WI38 (cell line): ENCODE results near the gene SUCNR1.
"Not testable (repeated sequence)": the region's sequence is repeated elsewhere in the genome, so short reads cannot be mapped to it uniquely, and the experiment has no call there.

Experiments
- H3K4me3 ChIP-seq: 2 replicates; pipeline ENCODE4 v1.5.1; 2011; ENCODE audit warnings: low read depth, mild to moderate bottlenecking, control low read depth, low read length
- CTCF ChIP-seq: IDR thresholded peaks from 2 replicates; pipeline ENCODE4 v1.5.1; 2012; ENCODE audit warnings: low read depth, mild to moderate bottlenecking, control low read depth, low read length

Gene SUCNR1

GRCh38 chr3:151841801-151842200 lies 31.6 kb upstream of the SUCNR1 start:
- H3K4me3 ChIP-seq = no peak overlapping the region
- no peak for TF ChIP-seq CTCF

DNA sequence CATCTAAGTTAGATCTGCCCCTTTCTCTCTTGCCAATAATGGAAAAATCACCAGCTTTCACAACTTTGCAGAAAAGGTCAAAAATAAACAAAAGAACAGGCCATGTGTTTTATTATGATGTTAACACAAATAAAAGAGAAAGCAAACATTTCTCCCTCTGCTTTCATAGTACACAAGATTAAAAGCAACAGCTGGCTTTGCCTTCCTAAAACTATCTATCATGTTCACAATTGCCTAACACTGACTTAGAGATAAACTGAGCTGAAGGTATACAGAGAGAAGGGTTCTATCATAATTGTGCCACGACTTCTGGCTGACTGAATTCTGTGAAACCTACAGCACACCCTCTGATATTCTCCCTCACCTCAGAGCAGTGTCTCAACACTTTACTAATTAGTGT lies 30.2 kb upstream of the SUCNR1 start:
- TF ChIP-seq CTCF = no peak
- H3K4me3 ChIP-seq = no peak overlapping the region

- H3K4me3 ChIP-seq = no peak overlapping the region
- no peak for TF ChIP-seq CTCF
These were observed 28.0 kb upstream of the SUCNR1 start for GRCh38 chr3:151845306-151845905.

- not testable (repeated sequence) for H3K4me3 ChIP-seq
These were observed 23.4 kb upstream of the SUCNR1 start for GRCh38 chr3:151850065-151850464.

DNA sequence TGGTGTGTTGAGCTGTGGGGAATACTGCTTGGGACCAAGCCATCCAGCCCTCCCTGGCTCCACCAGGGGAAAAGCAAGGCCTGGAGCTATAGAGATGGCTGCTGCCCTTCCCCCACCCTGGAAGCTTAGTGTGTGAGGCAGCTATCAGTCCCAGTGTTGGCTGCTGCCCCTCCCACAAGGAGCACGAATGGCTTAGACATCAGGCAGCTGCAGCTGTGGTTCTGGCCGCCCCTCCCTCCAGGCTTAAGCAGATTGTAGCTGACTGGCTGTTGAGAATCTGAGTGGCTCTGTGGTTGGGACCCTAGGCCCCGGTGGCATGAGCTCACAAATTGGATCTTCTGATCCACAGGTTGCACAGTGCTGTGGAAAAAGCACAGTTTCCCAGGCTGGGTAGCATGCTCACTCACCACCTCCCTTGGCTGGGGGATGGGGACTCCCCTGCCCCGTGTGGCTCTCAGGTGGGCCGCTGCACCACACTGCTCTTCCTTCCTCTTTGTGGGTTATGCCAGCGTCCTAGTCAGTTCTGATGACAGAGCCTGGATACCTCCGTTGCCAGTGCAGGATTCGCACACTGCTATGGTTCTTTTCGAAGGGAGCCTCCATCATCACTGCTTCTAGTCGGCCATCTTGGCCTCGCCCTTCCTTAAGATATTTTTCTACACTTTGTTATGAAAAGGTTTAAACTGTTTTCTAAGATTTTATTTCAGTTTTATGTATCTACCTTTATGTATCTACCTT lies 21.2 kb upstream of the SUCNR1 start:
- no peak overlapping the region for H3K4me3 ChIP-seq
- TF ChIP-seq CTCF = no peak

DNA sequence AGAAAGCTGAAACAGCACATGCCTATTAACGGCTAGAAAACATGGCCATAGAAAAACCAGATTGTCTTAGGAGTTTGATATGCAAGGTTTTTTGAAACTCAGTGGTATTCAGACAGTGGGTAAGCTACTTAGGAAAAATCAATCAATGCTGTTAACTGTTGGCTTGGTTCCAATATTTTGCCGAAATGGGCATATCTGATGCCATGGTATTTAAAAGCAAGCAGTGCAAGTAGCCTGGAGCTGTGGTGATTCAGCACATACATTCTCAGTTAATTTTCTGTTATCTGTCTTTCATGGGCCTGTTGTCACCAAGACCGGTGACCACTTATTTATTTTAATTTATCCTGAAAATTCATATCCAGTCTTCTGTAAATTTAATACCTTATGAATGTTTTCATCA lies 17.3 kb upstream of the SUCNR1 start:
- no peak for TF ChIP-seq CTCF
- H3K4me3 ChIP-seq = no peak overlapping the region

DNA sequence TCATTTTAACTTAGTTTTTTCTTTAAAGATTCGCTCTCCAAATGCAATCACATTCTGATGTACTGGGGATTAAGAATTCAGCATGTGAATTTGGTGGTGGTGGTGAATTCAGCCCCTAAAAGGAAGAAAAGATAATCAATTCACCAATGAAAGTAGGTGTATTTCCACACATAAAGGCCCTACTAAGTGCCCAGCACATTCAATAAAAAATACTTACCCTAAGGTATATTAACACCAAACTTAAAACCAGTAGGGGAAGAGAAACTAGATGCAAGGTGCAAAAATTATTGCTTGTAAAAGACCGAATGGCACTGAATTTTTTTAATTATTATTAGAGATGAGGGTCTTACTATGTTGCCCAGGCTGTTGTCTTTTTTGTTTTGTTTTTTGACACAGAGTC lies 16.8 kb upstream of the SUCNR1 start:
- H3K4me3 ChIP-seq = no peak overlapping the region
- no peak for TF ChIP-seq CTCF
